ENCODE results near the gene LMO2.

- no peak for TF ChIP-seq PATZ1 (CRISPR knock-in tag; IDR thresholded peaks at IDR 0.05; ENCODE audit: borderline replicate concordance)
- TF ChIP-seq CSDC2 (CRISPR knock-in tag; IDR thresholded peaks at IDR 0.05), result no peak
- no peak for TF ChIP-seq ZFP30 (CRISPR knock-in tag; IDR thresholded peaks at IDR 0.05)
- TF ChIP-seq TSHZ2 (CRISPR knock-in tag; IDR thresholded peaks at IDR 0.05), result no peak
Measured at GRCh38 chr11:33881651-33882503, 10.0 kb downstream of the LMO2 start.
